RWPE2 (cell line): ENCODE measurements around the gene HOXD9.

Source experiments
- ATAC-seq: fragments of 200-7000 bp; cut with Tn5 transposase; 3 replicates; pipeline ENCODE4 v1.9.1; 2021; ENCODE audit warnings: low read depth
- DNase-seq: peaks from one replicate; pipeline ENCODE4 v3.0.0-alpha.2; 2020; ENCODE audit warnings: low spot score
- H3K27ac ChIP-seq: fragments of 450-650 bp; 2 replicates; pipeline ENCODE4 v1.5.1; 2017; ENCODE audit warnings: mild to moderate bottlenecking; ENCODE audit not compliant: poor library complexity, severe bottlenecking
- H3K27me3 ChIP-seq: fragments of 250-450 bp; sonication (Bioruptor Pico); 2 replicates; pipeline ENCODE4 v1.5.1; 2021; ENCODE audit warnings: mild to moderate bottlenecking, moderate library complexity; ENCODE audit not compliant: insufficient read depth, poor library complexity, severe bottlenecking
- H3K36me3 ChIP-seq: fragments of 250-450 bp; sonication (Bioruptor Pico); 2 replicates; pipeline ENCODE4 v1.5.1; 2020; ENCODE audit warnings: low read depth, mild to moderate bottlenecking, moderate library complexity
- H3K4me1 ChIP-seq: fragments of 250-450 bp; sonication (Bioruptor Pico); 2 replicates; pipeline ENCODE4 v1.5.1; 2021; ENCODE audit warnings: mild to moderate bottlenecking, moderate library complexity; ENCODE audit not compliant: insufficient read depth, poor library complexity, severe bottlenecking
- H3K4me3 ChIP-seq: fragments of 250-450 bp; sonication (Bioruptor Pico); 2 replicates; pipeline ENCODE4 v1.5.1; 2021; ENCODE audit warnings: mild to moderate bottlenecking, moderate library complexity; ENCODE audit not compliant: severe bottlenecking
- H3K9me3 ChIP-seq: fragments of 250-450 bp; sonication (Bioruptor Pico); 2 replicates; pipeline ENCODE4 v1.5.1; 2021; ENCODE audit warnings: mild to moderate bottlenecking, moderate library complexity; ENCODE audit not compliant: severe bottlenecking
- CTCF ChIP-seq: fragments of 450-650 bp; IDR thresholded peaks from one replicate; pipeline ENCODE4 v1.5.1; 2017; ENCODE audit warnings: mild to moderate bottlenecking, moderate library complexity; ENCODE audit not compliant: poor library complexity, severe bottlenecking

The HOXD9 gene

GRCh38 chr2:176107731-176108181 is 14.8 kb upstream of the HOXD9 start:
- no peak for TF ChIP-seq CTCF

GRCh38 chr2:176109192-176109901 is 13.2 kb upstream of the HOXD9 start:
- no peak for TF ChIP-seq CTCF
- no peaks in the 10 kb centered on the region for H3K9me3 ChIP-seq
- peak overlapping the region; percentile 56 for H3K4me3 ChIP-seq
- peaks cover 33% of the 10 kb centered on the region for H3K36me3 ChIP-seq
- H3K27me3 ChIP-seq: no peaks in the 10 kb centered on the region
- ATAC-seq (no peak), DNase-seq (no peak)
- peak overlapping the region; percentile 95 for H3K27ac ChIP-seq
- no peaks in the 10 kb centered on the region for H3K4me1 ChIP-seq

More at GRCh38 chr2:176107731-176108181, 14.8 kb upstream of the HOXD9 start:
- DNase-seq: no peak
- Histone ChIP-seq H3K4me3 (peak overlapping the region; percentile 56), H3K27ac (peak overlapping the region; percentile 95), H3K36me3 (peaks cover 25% of the 10 kb centered on the region), H3K4me1 (no peaks in the 10 kb centered on the region), H3K27me3 (no peaks in the 10 kb centered on the region), H3K9me3 (no peaks in the 10 kb centered on the region)
- ATAC-seq: no peak

GRCh38 chr2:176109946-176110345 is 12.6 kb upstream of the HOXD9 start:
- Histone ChIP-seq H3K4me3 (no peak overlapping the region), H3K9me3 (no peaks in the 10 kb centered on the region), H3K27me3 (no peaks in the 10 kb centered on the region), H3K4me1 (no peaks in the 10 kb centered on the region), H3K36me3 (peaks cover 33% of the 10 kb centered on the region), H3K27ac (peak overlapping the region; percentile 95)
- no peak for DNase-seq
- ATAC-seq: no peak
- no peak for TF ChIP-seq CTCF

- no peaks in the 10 kb centered on the region for H3K9me3 ChIP-seq
- H3K27ac ChIP-seq: no peak overlapping the region
- ATAC-seq (no peak), DNase-seq (no peak)
- peaks cover 33% of the 10 kb centered on the region for H3K36me3 ChIP-seq
- H3K4me1 ChIP-seq: peaks cover 5% of the 10 kb centered on the region
- H3K4me3 ChIP-seq: no peak overlapping the region
- no peak for TF ChIP-seq CTCF
- H3K27me3 ChIP-seq: no peaks in the 10 kb centered on the region
Observed at GRCh38 chr2:176110415-176111308, 11.9 kb upstream of the HOXD9 start.
